ENCODE measurements around the gene PRPS1L1. TPM values are rescaled to one million over a fixed set of nuclear protein-coding genes. Genes with fewer than 3 reads are reported as not detected.

Gene PRPS1L1
- total RNA-seq, 1 donor from 2014 or later = not detected

GRCh38 chr7:18013936-18014335, 13.7 kb downstream of the PRPS1L1 start:
- peak; percentile 79 for DNase-seq (ENCODE audit: low read depth)

- no peak for DNase-seq (ENCODE audit: low read depth)
Observed at GRCh38 chr7:18004372-18004771, 23.3 kb downstream of the PRPS1L1 start.

GRCh38 chr7:18003286-18003994, 24.2 kb downstream of the PRPS1L1 start:
- no peak for DNase-seq (ENCODE audit: low read depth)

GRCh38 chr7:17998692-17999091, 29.0 kb downstream of the PRPS1L1 start:
- DNase-seq (ENCODE audit: low read depth) = no peak

GRCh38 chr7:17996442-17997223, 31.0 kb downstream of the PRPS1L1 start:
- DNase-seq (ENCODE audit: low read depth) = no peak

GRCh38 chr7:17996040-17996439, 31.6 kb downstream of the PRPS1L1 start:
- DNase-seq (ENCODE audit: low read depth) = no peak

GRCh38 chr7:17994079-17994850, 33.4 kb downstream of the PRPS1L1 start:
- DNase-seq (ENCODE audit: low read depth) = no peak

GRCh38 chr7:17991866-17992648, 35.6 kb downstream of the PRPS1L1 start:
- no peak for DNase-seq (ENCODE audit: low read depth)

- DNase-seq (ENCODE audit: low read depth) = no peak
Observed at GRCh38 chr7:17990761-17991160, 36.9 kb downstream of the PRPS1L1 start.

GRCh38 chr7:17989546-17989945, 38.1 kb downstream of the PRPS1L1 start:
- peak; percentile 43 for DNase-seq (ENCODE audit: low read depth)

GRCh38 chr7:17988858-17989257, 38.8 kb downstream of the PRPS1L1 start:
- no peak for DNase-seq (ENCODE audit: low read depth)

GRCh38 chr7:17988141-17988540, 39.5 kb downstream of the PRPS1L1 start:
- no peak for DNase-seq (ENCODE audit: low read depth)

GRCh38 chr7:17986851-17987250, 40.8 kb downstream of the PRPS1L1 start:
- peak; percentile 91 for DNase-seq (ENCODE audit: low read depth)

GRCh38 chr7:17985473-17986239, 42.0 kb downstream of the PRPS1L1 start:
- peak; percentile 23 for DNase-seq (ENCODE audit: low read depth)

- no peak for DNase-seq (ENCODE audit: low read depth)
Observed at GRCh38 chr7:17984288-17984687, 43.4 kb downstream of the PRPS1L1 start.

GRCh38 chr7:17983221-17984062, 44.2 kb downstream of the PRPS1L1 start:
- no peak for DNase-seq (ENCODE audit: low read depth)

GRCh38 chr7:17976952-17977351, 50.7 kb downstream of the PRPS1L1 start:
- no peak for DNase-seq (ENCODE audit: low read depth)
